Astrocyte of the cerebellum (primary cell): ENCODE measurements around the gene MAP4K3.

Source experiments
- DNase-seq: peaks from one replicate; pipeline ENCODE4 v3.0.0-alpha.2; 2011; ENCODE audit warnings: low read depth
- H3K4me3 ChIP-seq: 2 replicates; pipeline ENCODE4 v1.5.1; 2011; ENCODE audit warnings: mild to moderate bottlenecking, low read depth, low read length, moderate library complexity
- CTCF ChIP-seq: IDR thresholded peaks from 2 replicates; pipeline ENCODE4 v1.5.1; 2012; ENCODE audit warnings: low read length, low read depth, moderate library complexity, mild to moderate bottlenecking; ENCODE audit errors: missing control alignments
- in situ Hi-C: cut with HindIII; loops from 2 replicates; pipeline ENCODE4 v1.10.0; 2017; ENCODE audit warnings: low sequenced_read_pairs

Gene MAP4K3

GRCh38 chr2:39481611-39482010, 44.5 kb upstream of the MAP4K3 start:
- TF ChIP-seq CTCF, result no peak
- in situ Hi-C loops, result no loop called here
- H3K4me3 ChIP-seq, result no peak overlapping the region
- DNase-seq, result no peak

- no peak overlapping the region for H3K4me3 ChIP-seq
- in situ Hi-C loops, result no loop called here
- DNase-seq, result no peak
- TF ChIP-seq CTCF, result no peak
Observed at GRCh38 chr2:39479696-39480095, 42.6 kb upstream of the MAP4K3 start.

- in situ Hi-C loops, result no loop called here
- H3K4me3 ChIP-seq, result no peak overlapping the region
- no peak for DNase-seq
- no peak for TF ChIP-seq CTCF
Observed at GRCh38 chr2:39479053-39479670, 42.1 kb upstream of the MAP4K3 start.

- H3K4me3 ChIP-seq, result no peak overlapping the region
- no peak for TF ChIP-seq CTCF
- in situ Hi-C loops, result no loop called here
- DNase-seq, result no peak
Observed at GRCh38 chr2:39476524-39476923, 39.4 kb upstream of the MAP4K3 start.

GRCh38 chr2:39475006-39475405, 37.9 kb upstream of the MAP4K3 start:
- DNase-seq, result no peak
- no peak for TF ChIP-seq CTCF
- no peak overlapping the region for H3K4me3 ChIP-seq
- in situ Hi-C loops, result no loop called here

- in situ Hi-C loops, result no loop called here
- no peak for TF ChIP-seq CTCF
- H3K4me3 ChIP-seq, result no peak overlapping the region
- DNase-seq, result no peak
Observed at GRCh38 chr2:39470580-39470979, 33.5 kb upstream of the MAP4K3 start.
